OCI-LY7 (cell line): ENCODE data around the gene PHKG2. TPM values are rescaled to one million over a fixed set of nuclear protein-coding genes. Genes with fewer than 3 reads are reported as not detected.

Experiments
- BruUV-seq: library from RNA; stranded (reverse); fragments of 400-500 nt; replicated peaks from 2 replicates; lab custom pipeline; 2021; lab: Mats Ljungman, UMichigan
- CTCF ChIA-PET: fragments of 300-600 bp; sonication (Branson Sonifier 250); formaldehyde crosslinking; loops from one replicate; lab custom pipeline; 2022; ENCODE audit warnings: antibody characterized with exemption; ENCODE audit not compliant: unreplicated experiment; lab: Charles Lee
- POLR2A ChIA-PET: fragments of 300-600 bp; sonication (Branson Sonifier 250); formaldehyde crosslinking; loops from one replicate; lab custom pipeline; 2022; ENCODE audit warnings: antibody characterized with exemption; lab: Charles Lee
- DNase-seq: peaks from one replicate; pipeline ENCODE4 v3.0.0-alpha.2; 2015; ENCODE audit warnings: low spot score
- H2AFZ ChIP-seq: fragments of 200-600 bp; sonication (generic), shearing (Covaris generic); 2 replicates; pipeline ENCODE4 v1.6.1; 2014; ENCODE audit warnings: mild to moderate bottlenecking, antibody characterized with exemption, low read length, moderate library complexity
- H3K27ac ChIP-seq: fragments of 200-600 bp; sonication (generic); 2 replicates; pipeline ENCODE4 v1.5.1; 2014; ENCODE audit warnings: mixed run types, low read depth, mild to moderate bottlenecking, moderate library complexity, low read length, inconsistent platforms; ENCODE audit not compliant: poor library complexity, severe bottlenecking
- H3K36me3 ChIP-seq: fragments of 200-600 bp; sonication (generic); 2 replicates; pipeline ENCODE4 v1.6.1; 2014; ENCODE audit warnings: mild to moderate bottlenecking, antibody characterized with exemption, low read length, moderate library complexity, mixed read lengths; ENCODE audit not compliant: insufficient read depth
- H3K4me1 ChIP-seq: fragments of 200-600 bp; sonication (generic); 2 replicates; pipeline ENCODE4 v1.5.1; 2014; ENCODE audit warnings: mild to moderate bottlenecking, low read length; ENCODE audit not compliant: insufficient read depth, poor library complexity, severe bottlenecking
- H3K4me2 ChIP-seq: fragments of 200-600 bp; sonication (generic); 2 replicates; pipeline ENCODE4 v1.6.1; 2014; ENCODE audit warnings: mild to moderate bottlenecking, low read length
- H3K4me3 ChIP-seq: fragments of 200-600 bp; sonication (generic); 2 replicates; pipeline ENCODE4 v1.5.1; 2014; ENCODE audit warnings: mild to moderate bottlenecking, low read depth, low read length; ENCODE audit not compliant: poor library complexity, severe bottlenecking
- H3K79me2 ChIP-seq: fragments of 200-600 bp; sonication (generic); 2 replicates; pipeline ENCODE4 v1.6.1; 2016; ENCODE audit warnings: low read depth, mild to moderate bottlenecking, low read length, moderate library complexity, mixed read lengths; ENCODE audit not compliant: insufficient read depth
- H3K9me2 ChIP-seq: fragments of 200-600 bp; sonication (generic); 2 replicates; pipeline ENCODE4 v1.6.1; 2016; ENCODE audit warnings: mild to moderate bottlenecking, low read length, mixed read lengths; ENCODE audit not compliant: insufficient read depth
- H3K9me3 ChIP-seq: fragments of 200-600 bp; sonication (generic); 2 replicates; pipeline ENCODE4 v1.6.1; 2014; ENCODE audit warnings: mild to moderate bottlenecking, mixed run types, low read length, mixed read lengths
- H4K20me1 ChIP-seq: fragments of 200-600 bp; sonication (generic); 2 replicates; pipeline ENCODE4 v1.6.1; 2014; ENCODE audit warnings: mild to moderate bottlenecking, antibody characterized with exemption, low read length, moderate library complexity, mixed read lengths; ENCODE audit not compliant: insufficient read depth
- EZH2phosphoT487 ChIP-seq: fragments of 200-600 bp; sonication (generic); IDR thresholded peaks from 2 replicates; pipeline ENCODE4 v1.6.1; 2018; ENCODE audit warnings: low read depth, borderline replicate concordance, mild to moderate bottlenecking, mixed run types, antibody characterized with exemption, low read length, moderate library complexity, mixed read lengths
- intact Hi-C: fragments of 100-400 bp; cut with micrococcal nuclease; formaldehyde crosslinking; loops from one replicate; pipeline ENCODE4 v1.10.0; 2022; ENCODE audit not compliant: unreplicated experiment
- total RNA-seq, 2 experiments: library from RNA; depleted of rRNA in 1 of 2; stranded (reverse); fragments of >200 nt in 1 of 2; shearing (Covaris generic) in 1 of 2; gene quantifications; 2 replicates each; pipeline ENCODE4 v1.2.3, GENCODE V29; 2014 to 2022
- TF ChIP-seq, protein P1 (sequence below): fragments of 200-600 bp; sonication (generic); conservative IDR thresholded peaks from 2 replicates; pipeline ENCODE4 v1.5.1; 2014; ENCODE audit warnings: mild to moderate bottlenecking, antibody characterized with exemption, low read length, moderate library complexity, mixed read lengths

PHKG2 gene
- total RNA-seq, 2 experiments from 2014 or later = 40.5 to 41.9 TPM

DNA sequence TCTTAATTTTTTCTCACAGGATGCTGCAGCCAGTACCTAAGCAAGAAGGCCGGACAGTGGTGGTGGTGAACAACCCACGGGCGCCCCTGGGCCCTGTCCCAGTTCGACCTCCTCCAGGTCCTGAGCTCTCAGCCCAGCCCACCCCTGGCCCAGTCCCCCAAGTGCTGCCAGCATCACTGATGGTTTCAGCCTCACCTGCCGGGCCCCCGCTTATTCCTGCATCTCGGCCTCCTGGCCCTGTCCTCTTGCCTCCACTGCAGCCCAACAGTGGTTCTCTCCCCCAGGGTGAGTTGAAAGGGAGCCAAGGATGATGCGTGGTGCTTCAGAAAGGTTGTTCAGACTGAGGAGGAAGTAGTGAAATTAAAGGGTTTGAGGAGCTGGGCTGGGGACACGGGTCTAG lies 27.5 kb upstream of the PHKG2 start:
- no peak overlapping the region for H3K27ac ChIP-seq
- intact Hi-C loops = no loop called here
- H3K9me3 ChIP-seq = no peaks in the 10 kb centered on the region
- H3K4me2 ChIP-seq = no peak overlapping the region
- peaks cover 96% of the 10 kb centered on the region for H3K36me3 ChIP-seq
- no TSS peak for BruUV-seq
- ChIA-PET POLR2A (no interaction called here), CTCF (interaction anchor here (0.6 kb wide), 1 partner anchor 51 kb away, joined by 3 read pairs; no protein-coding TSS in a partner anchor)
- no peak overlapping the region for H3K4me3 ChIP-seq
- H4K20me1 ChIP-seq = no peaks in the 10 kb centered on the region
- H2AFZ ChIP-seq = no peak overlapping the region
- TF ChIP-seq EZH2phosphoT487 = no peak
- TF ChIP-seq, protein P1, sequence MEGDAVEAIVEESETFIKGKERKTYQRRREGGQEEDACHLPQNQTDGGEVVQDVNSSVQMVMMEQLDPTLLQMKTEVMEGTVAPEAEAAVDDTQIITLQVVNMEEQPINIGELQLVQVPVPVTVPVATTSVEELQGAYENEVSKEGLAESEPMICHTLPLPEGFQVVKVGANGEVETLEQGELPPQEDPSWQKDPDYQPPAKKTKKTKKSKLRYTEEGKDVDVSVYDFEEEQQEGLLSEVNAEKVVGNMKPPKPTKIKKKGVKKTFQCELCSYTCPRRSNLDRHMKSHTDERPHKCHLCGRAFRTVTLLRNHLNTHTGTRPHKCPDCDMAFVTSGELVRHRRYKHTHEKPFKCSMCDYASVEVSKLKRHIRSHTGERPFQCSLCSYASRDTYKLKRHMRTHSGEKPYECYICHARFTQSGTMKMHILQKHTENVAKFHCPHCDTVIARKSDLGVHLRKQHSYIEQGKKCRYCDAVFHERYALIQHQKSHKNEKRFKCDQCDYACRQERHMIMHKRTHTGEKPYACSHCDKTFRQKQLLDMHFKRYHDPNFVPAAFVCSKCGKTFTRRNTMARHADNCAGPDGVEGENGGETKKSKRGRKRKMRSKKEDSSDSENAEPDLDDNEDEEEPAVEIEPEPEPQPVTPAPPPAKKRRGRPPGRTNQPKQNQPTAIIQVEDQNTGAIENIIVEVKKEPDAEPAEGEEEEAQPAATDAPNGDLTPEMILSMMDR = no peak
- no peaks in the 10 kb centered on the region for H3K9me2 ChIP-seq
- H3K4me1 ChIP-seq = no peaks in the 10 kb centered on the region
- 0 out of 2 replicates have a peak, but pooled peaks cover 10% of the 10 kb centered on the region for H3K79me2 ChIP-seq
- no peak for DNase-seq

- H3K79me2 ChIP-seq = 0 out of 2 replicates have a peak, but pooled peaks cover 10% of the 10 kb centered on the region
- no peak for DNase-seq
- no peak overlapping the region for H3K27ac ChIP-seq
- H3K9me2 ChIP-seq = no peaks in the 10 kb centered on the region
- no peaks in the 10 kb centered on the region for H3K9me3 ChIP-seq
- TF ChIP-seq EZH2phosphoT487 = no peak
- TF ChIP-seq, protein P1 = no peak
- H3K4me3 ChIP-seq = no peak overlapping the region
- no peaks in the 10 kb centered on the region for H4K20me1 ChIP-seq
- no peak overlapping the region for H2AFZ ChIP-seq
- ChIA-PET POLR2A (no interaction called here), CTCF (no interaction called here)
- H3K4me1 ChIP-seq = no peaks in the 10 kb centered on the region
- H3K36me3 ChIP-seq = peaks cover 96% of the 10 kb centered on the region
- no peak overlapping the region for H3K4me2 ChIP-seq
- BruUV-seq = no TSS peak
- intact Hi-C loops = no loop called here
Measured at GRCh38 chr16:30721167-30721566, 27.1 kb upstream of the PHKG2 start.

- no TSS peak for BruUV-seq
- no peak for DNase-seq
- TF ChIP-seq EZH2phosphoT487 = no peak
- TF ChIP-seq, protein P1 = no peak
- Histone ChIP-seq H2AFZ (no peak overlapping the region), H3K4me3 (no peak overlapping the region), H3K9me2 (no peaks in the 10 kb centered on the region), H3K9me3 (no peaks in the 10 kb centered on the region), H3K79me2 (0 out of 2 replicates have a peak, but pooled peaks cover 8% of the 10 kb centered on the region), H4K20me1 (no peaks in the 10 kb centered on the region), H3K4me1 (no peaks in the 10 kb centered on the region), H3K4me2 (no peak overlapping the region), H3K27ac (no peak overlapping the region), H3K36me3 (peaks cover 96% of the 10 kb centered on the region)
- intact Hi-C loops = no loop called here
- ChIA-PET POLR2A (interaction anchor here (0.6 kb wide), 2 partner anchors 26 to 85 kb away, joined by 3 to 4 read pairs; partner anchors contain the start of gene PHKG2), CTCF (no interaction called here)
Measured at GRCh38 chr16:30721606-30722005, 26.6 kb upstream of the PHKG2 start.
